NAMALWA (cell line): ENCODE measurements around the gene CIBAR2.
A peak's percentile ranks its signal among the peaks of the same experiment; 100 is the strongest.

ENCODE experiments used
- DNase-seq: peaks from one replicate; pipeline ENCODE4 v3.0.0-alpha.2; 2015; ENCODE audit warnings: low spot score

Gene CIBAR2

GRCh38 chr16:85144026-85144915, 32.0 kb upstream of the CIBAR2 start:
- DNase-seq = no peak

DNA sequence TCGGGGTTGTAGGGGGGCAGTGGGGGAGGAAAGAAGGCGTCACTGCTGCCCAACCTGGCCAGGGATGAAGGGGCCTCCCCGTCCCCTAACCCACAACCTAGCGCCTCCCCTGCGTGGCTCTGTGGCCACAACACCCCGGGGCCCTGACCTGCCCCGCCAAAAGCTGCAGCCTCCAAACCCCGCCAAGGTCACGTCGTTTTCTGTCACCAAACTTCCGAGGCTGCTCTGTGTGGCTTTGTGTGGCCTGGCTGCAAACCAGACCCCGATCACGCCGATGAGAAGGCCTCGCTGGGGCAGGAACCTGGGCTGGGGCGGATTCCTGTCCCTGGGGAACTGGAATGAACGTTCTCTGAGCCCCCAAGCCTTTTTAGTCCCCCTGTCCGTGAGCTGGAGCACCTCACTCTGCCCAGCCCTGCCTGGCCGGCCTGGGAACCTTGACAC, 30.5 kb upstream of the CIBAR2 start:
- no peak for DNase-seq

- DNase-seq = no peak
These were observed 29.8 kb upstream of the CIBAR2 start for GRCh38 chr16:85142129-85142513.

DNA sequence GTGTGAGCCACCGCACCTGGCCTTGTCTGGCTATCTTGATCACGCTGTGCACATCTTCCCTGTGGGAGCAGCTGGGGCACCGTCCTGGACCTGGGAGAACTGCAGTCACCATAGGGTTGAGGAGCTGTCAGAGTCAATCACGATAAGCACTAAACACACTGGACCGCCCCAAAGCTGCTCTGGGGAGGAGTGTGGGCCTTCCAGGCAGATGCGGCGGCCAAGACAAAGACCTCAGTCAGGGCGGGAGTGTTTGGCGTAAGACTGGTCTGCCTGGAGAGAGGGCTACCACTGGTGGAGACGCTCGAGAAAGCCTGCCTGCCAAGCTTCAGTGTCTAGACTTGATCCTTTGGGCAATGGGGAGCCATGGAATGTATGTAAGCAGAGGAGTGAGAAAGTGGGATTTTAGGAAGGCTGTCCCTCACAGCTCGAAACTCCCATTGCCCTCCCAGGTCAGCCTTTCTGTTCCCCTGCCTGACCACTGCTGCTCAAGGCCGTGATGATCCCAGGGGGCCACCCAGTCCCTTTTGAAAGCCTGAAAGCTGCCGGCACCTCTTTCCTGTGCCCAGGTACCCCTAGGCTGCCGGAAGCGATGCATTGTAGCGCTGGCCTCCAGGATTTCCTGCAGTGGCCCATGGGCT, 29.3 kb upstream of the CIBAR2 start:
- no peak for DNase-seq

- no peak for DNase-seq
These were observed 28.3 kb upstream of the CIBAR2 start for GRCh38 chr16:85140455-85141012.

- no peak for DNase-seq
These were observed 27.6 kb upstream of the CIBAR2 start for GRCh38 chr16:85139881-85140339.

GRCh38 chr16:85138825-85139627, 26.8 kb upstream of the CIBAR2 start:
- peak; percentile 45 for DNase-seq

GRCh38 chr16:85138073-85138824, 26.0 kb upstream of the CIBAR2 start:
- no peak for DNase-seq

DNA sequence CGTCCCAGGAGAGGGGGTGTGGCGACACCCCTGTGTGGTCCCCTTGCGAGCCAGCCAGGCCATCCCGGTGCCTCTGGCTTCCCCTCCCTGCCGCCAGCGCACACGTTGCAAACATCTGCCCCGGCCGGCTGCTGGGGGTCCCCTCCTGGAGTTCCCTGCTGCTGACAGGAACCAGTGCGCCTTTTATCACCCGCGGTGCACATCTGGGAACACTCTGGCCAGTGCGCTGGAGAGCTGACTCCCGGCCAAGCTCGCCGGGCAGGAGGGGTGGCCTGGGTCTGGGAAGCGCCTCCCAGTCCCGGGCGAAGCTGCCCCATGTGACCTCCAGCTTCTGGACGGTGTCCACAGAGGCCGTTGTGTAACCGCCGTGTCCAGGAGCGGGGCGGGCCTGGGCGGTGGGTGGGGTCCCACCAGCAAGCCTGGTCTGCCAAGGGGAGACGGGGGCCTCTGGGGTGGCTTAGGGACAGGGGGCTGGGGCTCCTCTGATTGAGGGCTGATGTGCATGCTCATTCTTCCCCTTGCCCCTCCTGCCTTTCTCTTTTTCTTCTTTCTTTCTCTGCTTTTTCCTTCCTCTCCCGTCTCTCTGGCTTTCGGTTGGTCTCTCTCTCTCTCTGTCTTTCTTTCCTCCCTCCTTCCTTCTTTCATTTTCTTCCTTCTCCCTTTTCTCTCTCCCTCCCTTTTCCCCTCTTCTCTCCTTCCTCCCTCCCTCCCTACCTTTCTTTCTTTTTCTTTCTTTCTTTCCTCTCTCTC, 25.2 kb upstream of the CIBAR2 start:
- no peak for DNase-seq

DNA sequence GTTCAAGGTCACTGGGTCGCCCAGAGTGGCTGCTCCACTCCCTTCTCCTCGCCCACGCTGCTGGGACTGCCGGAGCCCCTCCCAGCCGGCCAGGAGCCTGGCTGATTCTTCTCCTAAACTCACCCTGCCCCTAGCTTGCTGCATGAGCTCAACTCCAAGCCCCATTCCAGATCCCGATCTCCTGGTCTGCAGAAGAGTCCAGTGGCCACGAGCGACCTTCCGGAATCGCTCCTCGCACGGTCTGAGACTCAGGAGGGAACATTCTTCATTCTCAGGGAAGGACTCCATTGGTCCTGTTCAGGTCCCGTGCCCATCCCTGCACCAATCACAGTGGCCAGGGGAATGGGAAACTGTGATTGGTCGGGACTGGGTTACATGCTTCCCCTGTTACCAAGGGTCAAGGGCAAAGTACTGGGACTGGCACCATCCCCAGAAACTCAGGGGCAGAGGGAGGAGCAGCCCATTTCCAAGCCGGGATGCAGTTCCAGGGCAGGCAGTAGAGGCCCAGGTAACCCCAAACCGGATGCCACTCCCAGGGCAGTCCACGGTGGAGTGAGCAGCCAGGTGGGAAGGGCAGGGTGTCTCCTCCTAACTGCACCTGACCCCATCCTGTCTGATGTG, 24.5 kb upstream of the CIBAR2 start:
- DNase-seq = peak; percentile 82

- DNase-seq = peak; percentile 64
These were observed 24.0 kb upstream of the CIBAR2 start for GRCh38 chr16:85136213-85136701.

- no peak for DNase-seq
These were observed 22.5 kb upstream of the CIBAR2 start for GRCh38 chr16:85134789-85135142.

DNA sequence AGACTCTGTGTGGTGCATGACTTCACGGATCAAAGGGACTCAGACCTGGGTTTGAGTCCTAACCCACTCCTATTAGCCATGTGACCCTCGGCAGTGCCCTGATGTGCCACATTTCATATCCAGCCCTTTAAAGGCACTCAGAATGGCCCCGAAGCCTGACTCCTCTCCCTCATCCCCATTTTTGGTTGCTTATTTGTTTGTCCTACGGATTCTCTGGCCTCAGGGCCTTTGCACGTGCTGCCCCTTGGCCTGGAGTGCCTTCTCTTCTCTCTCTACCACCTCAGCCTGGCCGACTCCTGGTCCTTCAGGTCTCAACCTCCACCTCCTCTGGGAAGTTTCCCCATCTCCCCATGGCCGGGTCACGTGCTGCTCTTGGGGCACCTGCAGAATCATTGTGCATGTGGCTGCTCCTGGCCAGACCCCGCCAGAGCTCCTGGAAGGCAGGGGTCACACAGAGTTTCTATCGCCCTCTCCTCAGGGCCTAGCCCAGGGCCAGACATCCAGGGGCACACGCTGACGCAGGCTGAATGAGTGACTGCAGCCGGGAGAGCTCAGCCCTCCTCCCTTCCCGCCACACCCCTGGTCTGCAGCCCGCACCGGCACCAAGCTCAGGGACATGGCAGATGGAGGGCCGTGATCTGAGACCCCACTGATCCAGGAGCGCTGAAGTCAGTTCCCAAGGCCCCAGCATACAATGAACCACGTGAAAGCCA, 22.0 kb upstream of the CIBAR2 start:
- DNase-seq = no peak

DNA sequence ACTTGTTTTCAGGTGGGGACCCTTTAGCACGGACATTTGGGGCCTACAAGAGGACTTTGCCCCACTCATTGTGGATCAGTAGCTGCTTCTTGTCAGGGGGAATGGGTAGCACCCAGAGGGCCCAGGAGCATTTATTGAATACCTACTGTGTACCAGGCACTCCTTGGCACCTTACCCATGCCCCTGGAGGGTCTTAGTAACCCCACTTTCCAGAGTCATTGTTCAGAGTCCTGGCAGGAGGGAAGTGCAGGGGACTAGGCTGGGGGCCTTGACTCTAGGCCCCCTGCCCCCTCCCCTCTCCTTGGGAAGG, 21.0 kb upstream of the CIBAR2 start:
- no peak for DNase-seq

- DNase-seq = no peak
These were observed 20.4 kb upstream of the CIBAR2 start for GRCh38 chr16:85132456-85133289.

GRCh38 chr16:85130705-85131028, 18.4 kb upstream of the CIBAR2 start:
- no peak for DNase-seq

DNA sequence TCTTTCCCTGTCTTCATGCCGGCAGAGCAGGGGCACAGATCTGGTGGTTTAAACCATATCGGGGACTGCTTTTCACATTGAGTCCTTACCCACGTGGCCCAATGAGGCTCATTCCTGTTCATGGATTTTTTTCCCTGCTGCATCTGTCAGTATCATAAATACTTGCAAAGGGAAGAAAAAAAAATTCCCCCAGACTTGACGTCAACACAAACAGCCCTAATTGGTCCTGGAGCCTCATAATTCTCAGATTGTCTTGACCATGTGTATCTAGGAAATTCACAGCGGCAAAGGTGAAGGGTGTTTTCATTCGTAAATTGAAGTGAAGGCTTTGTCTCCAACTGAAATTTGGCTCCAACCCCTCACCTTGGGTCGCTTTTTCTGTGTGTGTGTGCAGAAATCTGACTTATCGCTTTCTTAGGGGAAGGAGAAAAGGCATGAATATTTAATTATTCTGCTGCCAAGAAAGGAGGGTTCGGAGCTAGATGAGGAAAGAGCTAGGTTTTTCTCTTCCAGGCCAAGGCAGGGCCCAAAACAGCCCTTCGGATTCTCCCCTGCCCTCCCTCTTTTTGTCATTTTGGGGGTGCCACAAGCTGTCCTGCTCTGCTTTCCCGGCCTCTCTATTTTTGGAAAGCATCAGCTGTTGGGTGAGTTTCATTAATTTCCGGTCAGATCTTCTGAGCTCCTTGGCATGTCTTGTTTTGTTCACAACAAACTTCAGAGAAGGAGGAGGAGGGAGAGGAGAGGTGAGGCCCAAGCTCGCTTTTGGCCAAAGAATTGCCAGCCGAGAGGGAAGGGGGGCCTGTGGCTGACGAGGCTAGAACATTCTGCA, 17.8 kb upstream of the CIBAR2 start:
- DNase-seq = no peak
